Lower leg skin (tissue), 4 donors: ENCODE data around the gene CARD16. TPM values are rescaled to one million over a fixed set of nuclear protein-coding genes. Genes with fewer than 3 reads are reported as not detected.

Experiments
- DNase-seq, 2 donors: peaks; one replicate each; pipeline ENCODE4 v3.0.0-alpha.2; 2019; ENCODE audit warnings: low spot score in 2 of 2
- H3K4me3 ChIP-seq: fragments of 200-600 bp; sonication (generic); 2 replicates; pipeline ENCODE4 v1.5.1; 2017; ENCODE audit warnings: mild to moderate bottlenecking, low read depth; ENCODE audit not compliant: poor library complexity, severe bottlenecking
- CTCF ChIP-seq, 3 donors: fragments of 450-650 bp; IDR thresholded peaks; one replicate each; pipeline ENCODE4 v1.5.1; 2016; ENCODE audit warnings: antibody characterized with exemption in 3 of 3, mild to moderate bottlenecking in 3 of 3, moderate library complexity in 2 of 3
- POLR2A ChIP-seq, 2 donors: fragments of 450-650 bp; IDR thresholded peaks; one replicate each; pipeline ENCODE4 v1.6.1; 2016 to 2017; ENCODE audit warnings: antibody characterized with exemption in 2 of 2, mild to moderate bottlenecking in 1 of 2, moderate library complexity in 1 of 2
- WGBS, 2 donors: methylation state at CpG; one replicate each; pipeline ENCODE4 v1.1.5; 2018; 5-methylcytosine and 5-hydroxymethylcytosine counted together
- intact Hi-C: fragments of 100-400 bp; cut with DNase I; formaldehyde crosslinking; loops from one replicate; pipeline ENCODE4 v1.15.0; 2023; ENCODE audit warnings: low total_unique reads
- total RNA-seq, 4 donors: library from RNA; depleted of rRNA; stranded (reverse); fragments of >200 nt; gene quantifications; one replicate each; pipeline ENCODE4 v1.1.0, GENCODE V29; 2016

The CARD16 gene
- total RNA-seq, 4 donors from 2014 or later = 3.8 to 9.0 (median 4.4) TPM

DNA sequence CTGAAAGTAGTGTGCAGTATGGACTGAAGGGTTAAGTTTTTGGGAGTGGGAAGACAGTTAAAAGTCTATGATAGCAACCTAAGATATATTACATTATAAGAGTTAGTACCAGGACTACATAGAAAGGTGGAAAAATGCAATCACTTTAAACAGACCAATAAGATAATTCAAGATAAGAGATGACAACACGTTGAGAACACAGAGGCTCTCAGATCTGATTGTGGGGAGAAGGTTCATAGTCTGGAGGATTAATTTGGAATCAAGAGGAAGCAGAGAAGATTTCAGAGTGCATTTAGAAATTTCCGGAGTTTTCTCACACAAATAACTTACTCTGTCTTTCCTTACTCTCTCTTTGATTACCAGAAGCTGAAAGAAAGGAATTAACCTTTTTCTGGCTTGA, 22.6 kb downstream of the CARD16 start:
- 33 to 52% methylated on average over 2 of the region's 2 CpGs for WGBS, 2 donors
- intact Hi-C loops = no loop called here
- TF ChIP-seq CTCF (IDR thresholded peaks at IDR 0.05) (no peak), POLR2A (IDR thresholded peaks at IDR 0.05) (no peak)
- DNase-seq = no peak
- no peak overlapping the region for H3K4me3 ChIP-seq

GRCh38 chr11:105007463-105007862, 37.7 kb downstream of the CARD16 start:
- intact Hi-C loops = no loop called here
- no peak for DNase-seq
- no peak overlapping the region for H3K4me3 ChIP-seq
- TF ChIP-seq POLR2A (IDR thresholded peaks at IDR 0.05) (no peak), CTCF (IDR thresholded peaks at IDR 0.05) (no peak)

DNA sequence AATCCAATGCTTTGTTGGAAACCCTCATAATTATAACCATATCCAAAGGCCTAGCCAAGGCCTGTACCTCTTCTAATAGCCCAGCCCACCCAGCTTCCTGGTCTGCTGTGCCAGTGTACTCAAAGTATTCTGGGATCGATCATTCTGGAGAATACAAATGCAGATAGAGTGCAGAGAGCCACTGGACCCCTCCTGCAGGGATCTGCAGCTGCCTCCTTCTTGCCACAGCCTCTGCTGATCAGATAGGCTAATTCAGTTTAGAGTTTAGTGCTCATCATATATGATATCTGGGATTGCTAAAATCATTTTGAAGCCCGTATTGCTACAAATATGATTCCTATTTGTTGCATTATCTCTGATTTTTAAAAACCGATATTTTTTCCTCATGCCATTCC, 39.7 kb downstream of the CARD16 start:
- TF ChIP-seq CTCF (IDR thresholded peaks at IDR 0.05) = no peak
- TF ChIP-seq POLR2A (IDR thresholded peaks at IDR 0.05) = no peak
- no peak overlapping the region for H3K4me3 ChIP-seq
- intact Hi-C loops = no loop called here
- DNase-seq = no peak
- 66 to 80% methylated on average over 3 of the region's 3 CpGs for WGBS, 2 donors

DNA sequence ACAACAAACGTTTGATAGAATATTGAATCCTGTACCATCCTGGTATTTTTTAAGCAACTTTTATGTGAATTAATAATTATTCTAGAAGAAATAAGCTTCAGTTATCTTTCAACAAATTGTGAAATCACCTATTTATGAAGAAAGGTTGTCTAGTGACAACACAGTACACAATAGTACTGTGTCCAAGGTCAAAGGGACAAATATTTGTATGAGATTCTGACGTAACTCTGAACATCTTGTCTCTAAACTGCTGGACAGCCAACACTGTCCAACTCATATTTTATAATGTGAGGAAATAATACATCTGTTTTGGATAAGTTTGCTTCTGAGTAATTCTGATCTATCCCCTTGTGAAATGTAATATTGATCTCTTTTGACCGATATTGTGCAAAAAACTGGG, 41.1 kb downstream of the CARD16 start:
- no peak for DNase-seq
- 64 to 66% methylated on average over 3 of the region's 3 CpGs for WGBS, 2 donors
- no peak for TF ChIP-seq CTCF (IDR thresholded peaks at IDR 0.05)
- TF ChIP-seq POLR2A (IDR thresholded peaks at IDR 0.05) = no peak
- intact Hi-C loops = no loop called here
- no peak overlapping the region for H3K4me3 ChIP-seq

DNA sequence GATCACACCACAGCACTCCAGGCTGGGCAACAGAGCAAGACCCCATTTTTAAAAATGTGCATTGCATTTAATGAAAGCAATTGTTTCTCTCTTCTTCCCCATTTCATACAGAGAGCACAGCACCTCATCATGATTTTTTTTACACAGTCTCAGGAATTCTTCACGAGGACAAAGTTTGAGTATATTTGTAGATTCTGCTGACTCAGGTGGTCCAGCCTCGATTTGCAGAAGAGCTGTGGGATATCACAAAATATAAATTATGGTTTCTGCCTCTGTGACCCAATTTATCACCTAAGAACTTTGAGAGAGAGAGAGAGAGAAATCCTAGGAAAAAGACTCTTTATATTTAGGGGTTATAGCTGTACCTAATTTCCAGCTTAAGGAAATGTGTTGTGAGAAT, 42.0 kb downstream of the CARD16 start:
- no peak for TF ChIP-seq POLR2A (IDR thresholded peaks at IDR 0.05)
- no peak for TF ChIP-seq CTCF (IDR thresholded peaks at IDR 0.05)
- WGBS, 2 donors = 46 to 89% methylated on average over 2 of the region's 2 CpGs
- intact Hi-C loops = no loop called here
- no peak overlapping the region for H3K4me3 ChIP-seq
- DNase-seq = no peak

GRCh38 chr11:105000797-105001196, 44.3 kb downstream of the CARD16 start:
- intact Hi-C loops = no loop called here
- WGBS, 2 donors = 84 to 86% methylated on average over 7 of the region's 7 CpGs
- no peak for DNase-seq
- no peak overlapping the region for H3K4me3 ChIP-seq
- TF ChIP-seq POLR2A (IDR thresholded peaks at IDR 0.05) = no peak
- TF ChIP-seq CTCF (IDR thresholded peaks at IDR 0.05) = no peak
